Thoracic aorta (tissue), 2 donors: ENCODE data around the gene GPD1L. TPM values are rescaled to one million over a fixed set of nuclear protein-coding genes. Genes with fewer than 3 reads are reported as not detected.

Experiments used
- ATAC-seq: fragments of 150-250 bp; one replicate; pipeline ENCODE4 v1.8.0; 2017; ENCODE audit warnings: low read depth; ENCODE audit not compliant: insufficient number of reproducible peaks, low FRiP score
- DNase-seq: peaks from one replicate; pipeline ENCODE4 v3.0.0-alpha.2; 2020; ENCODE audit warnings: low spot score
- H3K27ac ChIP-seq, 2 donors: fragments of 200-600 bp; sonication (generic); 1 replicate in 1 of 2; 2 replicates in 1 of 2; pipeline ENCODE4 v1.5.1; 2016; ENCODE audit warnings: mild to moderate bottlenecking in 2 of 2, moderate library complexity in 2 of 2
- H3K27me3 ChIP-seq: fragments of 200-600 bp; sonication (generic); replicated peaks from 2 replicates; pipeline ENCODE4 v1.6.0; 2016; ENCODE audit warnings: mild to moderate bottlenecking; ENCODE audit not compliant: insufficient read depth
- H3K36me3 ChIP-seq: fragments of 200-600 bp; sonication (generic); one replicate; pipeline ENCODE4 v1.5.1; 2016
- H3K4me1 ChIP-seq, 2 donors: fragments of 200-600 bp; sonication (generic); 1 replicate in 1 of 2; 2 replicates in 1 of 2; pipeline versions ENCODE4 v1.5.1 to v1.6.0; 2016; ENCODE audit warnings: low read depth in 2 of 2, mild to moderate bottlenecking in 1 of 2; ENCODE audit not compliant: control insufficient read depth in 1 of 2
- H3K4me3 ChIP-seq: fragments of 200-600 bp; sonication (generic); 2 replicates; pipeline ENCODE4 v1.5.1; 2016; ENCODE audit warnings: mild to moderate bottlenecking
- H3K9me3 ChIP-seq: fragments of 200-600 bp; sonication (generic); 2 replicates; pipeline ENCODE4 v1.5.1; 2016
- total RNA-seq, 2 donors: library from RNA; depleted of rRNA; stranded (reverse); fragments of >200 nt; gene quantifications; one replicate each; pipeline versions ENCODE4 v1.1.0 to v1.2.3, GENCODE V29; 2016
- TF ChIP-seq, protein P1 (sequence below): fragments of 200-600 bp; sonication (generic); IDR thresholded peaks from one replicate; pipeline ENCODE4 v1.5.1; 2019; ENCODE audit warnings: antibody characterized with exemption

GPD1L gene
- total RNA-seq, 2 donors from 2014 or later: 32.8 to 49.1 TPM

DNA sequence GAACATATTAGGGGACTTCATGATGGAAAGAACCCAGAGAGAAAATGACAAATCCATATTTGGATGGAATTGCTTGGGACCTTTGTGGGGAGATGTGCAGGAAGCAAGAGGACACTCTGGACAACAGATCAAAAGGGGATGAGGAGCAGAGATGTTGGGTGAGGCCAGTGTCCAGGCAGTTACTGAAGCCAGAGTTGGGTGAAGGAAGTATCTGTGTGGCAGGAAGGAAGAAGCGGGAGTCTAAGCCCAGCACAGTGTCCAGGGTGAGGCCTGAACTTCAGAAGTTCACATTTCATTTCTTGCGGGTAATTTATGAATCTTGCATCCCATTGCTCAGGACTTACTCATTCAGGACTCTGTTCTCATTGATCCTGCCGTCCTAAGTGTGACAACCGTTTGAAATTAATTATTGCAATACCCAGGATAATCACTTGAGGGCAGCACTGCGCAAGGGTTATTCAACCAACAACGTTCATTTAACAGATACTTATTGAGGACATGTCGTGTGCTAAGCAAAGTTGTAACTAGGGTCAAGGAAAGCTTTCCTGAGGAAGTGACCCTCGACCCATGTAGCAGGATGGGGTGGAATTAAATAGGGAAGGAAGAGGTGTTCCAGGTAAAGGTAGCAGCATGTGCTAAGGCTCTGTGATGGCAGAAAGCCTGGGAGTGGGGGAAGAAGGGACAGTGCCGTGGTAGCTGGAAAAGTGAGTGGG lies 70.7 kb downstream of the GPD1L start:
- Histone ChIP-seq H3K4me1 (no peaks in the 10 kb centered on the region), H3K4me3 (no peak overlapping the region), H3K27ac (no peak overlapping the region), H3K9me3 (no peaks in the 10 kb centered on the region), H3K27me3 (no peaks in the 10 kb centered on the region), H3K36me3 (no peaks in the 10 kb centered on the region)
- no peak for ATAC-seq
- TF ChIP-seq, protein P1, sequence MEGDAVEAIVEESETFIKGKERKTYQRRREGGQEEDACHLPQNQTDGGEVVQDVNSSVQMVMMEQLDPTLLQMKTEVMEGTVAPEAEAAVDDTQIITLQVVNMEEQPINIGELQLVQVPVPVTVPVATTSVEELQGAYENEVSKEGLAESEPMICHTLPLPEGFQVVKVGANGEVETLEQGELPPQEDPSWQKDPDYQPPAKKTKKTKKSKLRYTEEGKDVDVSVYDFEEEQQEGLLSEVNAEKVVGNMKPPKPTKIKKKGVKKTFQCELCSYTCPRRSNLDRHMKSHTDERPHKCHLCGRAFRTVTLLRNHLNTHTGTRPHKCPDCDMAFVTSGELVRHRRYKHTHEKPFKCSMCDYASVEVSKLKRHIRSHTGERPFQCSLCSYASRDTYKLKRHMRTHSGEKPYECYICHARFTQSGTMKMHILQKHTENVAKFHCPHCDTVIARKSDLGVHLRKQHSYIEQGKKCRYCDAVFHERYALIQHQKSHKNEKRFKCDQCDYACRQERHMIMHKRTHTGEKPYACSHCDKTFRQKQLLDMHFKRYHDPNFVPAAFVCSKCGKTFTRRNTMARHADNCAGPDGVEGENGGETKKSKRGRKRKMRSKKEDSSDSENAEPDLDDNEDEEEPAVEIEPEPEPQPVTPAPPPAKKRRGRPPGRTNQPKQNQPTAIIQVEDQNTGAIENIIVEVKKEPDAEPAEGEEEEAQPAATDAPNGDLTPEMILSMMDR: peak; percentile 19
- no peak for DNase-seq

DNA sequence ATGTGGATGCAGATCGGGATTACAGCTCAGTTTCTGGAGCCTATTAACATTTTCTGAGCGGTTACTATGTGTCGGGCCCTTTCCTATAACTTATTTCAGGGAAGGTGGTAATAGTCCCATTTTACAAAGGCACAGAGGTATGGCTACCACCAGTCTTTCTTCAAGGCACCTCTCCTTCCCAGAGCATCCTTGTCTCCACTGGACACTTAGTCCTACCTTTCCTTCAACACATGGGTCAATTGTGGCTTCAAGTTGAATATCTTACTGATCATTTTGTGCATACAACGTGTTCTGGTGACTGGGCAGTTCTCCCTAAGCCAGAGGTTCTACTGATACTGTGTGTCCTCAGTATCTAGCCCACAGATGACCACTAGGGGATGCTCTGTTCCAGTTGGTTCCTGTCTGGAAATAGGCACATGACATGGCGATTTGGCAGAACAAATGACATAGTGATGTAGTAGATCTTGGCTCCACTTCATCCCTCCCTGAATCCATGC lies 71.3 kb downstream of the GPD1L start:
- ATAC-seq (peak; percentile 60), DNase-seq (no peak)
- H3K4me3 ChIP-seq: no peak overlapping the region
- no peaks in the 10 kb centered on the region for H3K36me3 ChIP-seq
- no peaks in the 10 kb centered on the region for H3K4me1 ChIP-seq
- no peaks in the 10 kb centered on the region for H3K9me3 ChIP-seq
- no peaks in the 10 kb centered on the region for H3K27me3 ChIP-seq
- no peak overlapping the region for H3K27ac ChIP-seq
- TF ChIP-seq, protein P1: peak; percentile 42

DNA sequence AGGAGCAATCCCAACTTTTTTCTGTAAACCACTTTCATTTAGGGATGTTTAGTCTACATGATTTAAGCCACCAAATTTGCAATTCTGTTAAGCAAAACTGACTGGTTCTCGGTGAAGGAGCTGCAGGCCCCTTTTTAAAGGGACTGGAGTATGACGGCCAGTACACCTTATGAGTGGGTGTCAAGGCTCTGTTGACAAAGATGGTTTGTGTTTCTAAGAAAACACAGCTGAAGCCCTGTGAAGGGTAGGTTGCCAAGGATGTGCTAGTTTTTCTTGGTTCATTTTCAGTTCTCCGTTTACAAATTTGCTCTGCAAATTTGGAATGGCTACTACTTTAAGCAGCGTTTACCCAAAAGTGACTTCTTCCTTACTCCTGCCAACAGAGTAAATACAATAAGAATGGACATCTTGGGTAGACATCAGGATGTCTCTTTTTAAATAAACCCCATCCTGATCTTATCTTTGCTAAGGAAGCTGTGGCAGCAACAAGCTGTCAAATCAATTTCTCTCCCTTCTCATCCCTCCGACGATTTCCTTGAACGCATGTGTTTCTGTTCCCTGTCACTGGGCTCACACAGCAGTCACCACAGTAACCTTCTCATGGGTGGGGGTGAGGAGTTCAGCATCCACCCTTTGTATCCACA lies 73.8 kb downstream of the GPD1L start:
- Histone ChIP-seq H3K4me1 (no peaks in the 10 kb centered on the region), H3K9me3 (no peaks in the 10 kb centered on the region), H3K4me3 (no peak overlapping the region), H3K27ac (no peak overlapping the region), H3K27me3 (no peaks in the 10 kb centered on the region), H3K36me3 (no peaks in the 10 kb centered on the region)
- no peak for DNase-seq
- TF ChIP-seq, protein P1: no peak
- no peak for ATAC-seq

DNA sequence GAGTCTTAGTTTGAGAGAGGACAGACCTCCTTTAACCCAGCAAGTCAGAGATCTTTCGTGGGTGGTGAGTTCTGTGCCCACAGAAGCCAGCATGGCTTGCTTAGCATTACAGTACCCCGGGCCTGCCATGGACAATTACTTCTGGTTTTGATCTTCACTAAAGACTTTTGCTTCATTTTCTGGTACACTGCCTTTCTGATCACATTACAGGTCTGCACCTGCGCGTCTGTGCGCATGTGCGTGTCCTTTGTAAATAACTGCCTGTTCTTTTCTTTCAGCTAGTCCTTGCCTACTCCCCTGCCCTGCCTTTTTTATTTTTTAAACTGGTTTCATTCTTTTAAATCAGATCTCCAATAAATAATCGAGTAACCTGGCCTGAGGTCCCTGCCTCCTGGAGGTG lies 74.9 kb downstream of the GPD1L start:
- H3K27me3 ChIP-seq: no peaks in the 10 kb centered on the region
- no peak overlapping the region for H3K4me3 ChIP-seq
- no peak overlapping the region for H3K27ac ChIP-seq
- no peaks in the 10 kb centered on the region for H3K36me3 ChIP-seq
- H3K9me3 ChIP-seq: no peaks in the 10 kb centered on the region
- ATAC-seq (no peak), DNase-seq (no peak)
- no peaks in the 10 kb centered on the region for H3K4me1 ChIP-seq
- TF ChIP-seq, protein P1: no peak

DNA sequence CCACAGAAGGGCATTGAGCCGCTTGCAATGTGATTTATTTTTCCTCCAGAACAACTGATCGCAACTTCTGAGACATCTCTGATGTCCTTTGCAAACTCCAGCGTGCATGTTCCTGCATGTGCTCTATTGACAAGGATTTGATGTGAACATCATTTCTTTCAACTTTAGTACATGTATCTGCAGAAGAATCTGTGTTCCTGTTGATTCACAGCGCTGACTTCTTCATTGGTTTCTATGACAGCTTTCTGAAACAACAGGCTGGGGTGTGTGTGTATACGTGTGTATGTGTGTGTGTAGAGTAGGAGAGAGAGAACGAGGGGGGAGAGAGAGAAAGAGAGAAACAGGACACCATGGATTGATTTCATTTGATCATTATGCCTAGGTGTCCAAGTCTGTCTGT lies 75.4 kb downstream of the GPD1L start:
- no peaks in the 10 kb centered on the region for H3K36me3 ChIP-seq
- no peaks in the 10 kb centered on the region for H3K9me3 ChIP-seq
- H3K4me1 ChIP-seq: no peaks in the 10 kb centered on the region
- TF ChIP-seq, protein P1: no peak
- DNase-seq: no peak
- no peaks in the 10 kb centered on the region for H3K27me3 ChIP-seq
- H3K27ac ChIP-seq: no peak overlapping the region
- no peak overlapping the region for H3K4me3 ChIP-seq
- ATAC-seq: no peak
